Measurements from ENCODE around the gene TEKT3.
A peak's percentile ranks its signal among the peaks of the same experiment; 100 is the strongest.

The TEKT3 gene

GRCh38 chr17:15363702-15364101 lies 22.3 kb upstream of the TEKT3 start:
- Mint-ChIP-seq H3K27ac (no peak overlapping the region), H3K4me3 (no peak overlapping the region), H3K9me3 (no peaks in the 10 kb centered on the region), H3K4me1 (no peaks in the 10 kb centered on the region), H3K27me3 (no peaks in the 10 kb centered on the region), H3K36me3 (no peaks in the 10 kb centered on the region)
- no peak for ATAC-seq

- H3K36me3 Mint-ChIP-seq = no peaks in the 10 kb centered on the region
- H3K27ac Mint-ChIP-seq = no peak overlapping the region
- H3K27me3 Mint-ChIP-seq = no peaks in the 10 kb centered on the region
- no peak for ATAC-seq
- no peaks in the 10 kb centered on the region for H3K9me3 Mint-ChIP-seq
- H3K4me3 Mint-ChIP-seq = no peak overlapping the region
- H3K4me1 Mint-ChIP-seq = no peaks in the 10 kb centered on the region
These were observed 20.2 kb upstream of the TEKT3 start for GRCh38 chr17:15361592-15361991.

DNA sequence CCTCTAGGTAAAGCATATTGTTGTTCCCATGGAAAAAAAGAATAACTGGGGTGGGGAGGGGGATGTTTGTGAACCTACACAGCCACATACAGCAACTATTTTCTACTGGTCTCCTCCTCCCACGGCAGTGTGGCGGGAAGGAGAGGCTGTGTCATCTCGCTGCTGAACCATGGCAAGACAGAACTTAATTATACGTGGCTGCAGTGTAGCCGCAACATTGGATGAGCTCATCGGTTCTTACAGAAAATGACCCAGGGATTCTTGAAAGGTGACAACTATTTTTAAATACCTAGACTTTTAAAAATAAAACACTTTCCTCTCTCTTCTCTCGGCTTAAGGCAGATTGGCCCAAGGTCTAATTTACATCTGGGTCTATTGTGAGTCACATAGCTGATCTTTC lies 19.8 kb upstream of the TEKT3 start:
- Mint-ChIP-seq H3K4me3 (no peak overlapping the region), H3K9me3 (no peaks in the 10 kb centered on the region), H3K36me3 (no peaks in the 10 kb centered on the region), H3K27me3 (no peaks in the 10 kb centered on the region), H3K27ac (no peak overlapping the region), H3K4me1 (no peaks in the 10 kb centered on the region)
- ATAC-seq = no peak

DNA sequence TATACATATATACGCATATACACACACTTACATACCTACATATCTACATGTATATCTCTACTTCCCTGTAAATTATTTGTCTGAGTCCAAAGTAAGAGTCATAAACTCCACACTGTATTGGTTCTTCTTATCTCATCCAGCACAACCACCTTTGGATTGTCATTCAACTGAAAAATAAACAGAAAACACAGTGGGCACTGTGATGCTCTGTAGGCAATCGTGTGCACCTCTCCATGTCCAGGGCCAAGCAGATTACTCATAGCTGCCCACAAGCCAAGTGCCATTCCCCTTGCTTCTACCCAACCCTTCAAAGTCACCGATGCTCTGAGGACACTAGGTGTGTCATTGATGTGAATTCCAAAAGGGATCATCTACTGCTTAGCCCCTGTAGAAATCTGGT lies 12.9 kb upstream of the TEKT3 start:
- ATAC-seq = no peak
- Mint-ChIP-seq H3K4me1 (no peaks in the 10 kb centered on the region), H3K36me3 (no peaks in the 10 kb centered on the region), H3K27ac (no peak overlapping the region), H3K27me3 (peaks cover 27% of the 10 kb centered on the region), H3K4me3 (no peak overlapping the region), H3K9me3 (peaks cover 3% of the 10 kb centered on the region)

DNA sequence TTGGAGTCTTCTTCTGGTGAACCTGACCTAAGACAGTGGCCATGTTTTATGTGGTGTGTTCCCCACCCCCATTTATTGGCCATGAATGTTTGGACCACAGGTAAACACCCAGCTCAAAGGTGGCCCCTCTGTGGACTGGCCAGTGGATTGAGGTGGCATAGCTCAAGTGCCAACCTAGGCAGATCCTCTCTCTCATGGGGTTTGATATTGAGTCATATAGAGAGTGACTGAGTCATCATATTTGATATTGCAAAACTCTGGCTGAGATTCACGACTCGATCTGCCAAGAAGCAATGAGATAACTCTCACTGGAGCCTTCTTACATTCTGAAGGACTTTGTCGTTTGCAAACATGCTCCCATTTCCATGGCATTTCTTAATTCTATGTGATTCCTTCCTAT lies 10.5 kb upstream of the TEKT3 start:
- Mint-ChIP-seq H3K4me1 (no peaks in the 10 kb centered on the region), H3K36me3 (no peaks in the 10 kb centered on the region), H3K27me3 (peaks cover 42% of the 10 kb centered on the region), H3K4me3 (no peak overlapping the region), H3K27ac (no peak overlapping the region), H3K9me3 (peaks cover 3% of the 10 kb centered on the region)
- no peak for ATAC-seq

- H3K4me1 Mint-ChIP-seq = no peaks in the 10 kb centered on the region
- H3K4me3 Mint-ChIP-seq = no peak overlapping the region
- no peak overlapping the region for H3K27ac Mint-ChIP-seq
- peaks cover 3% of the 10 kb centered on the region for H3K9me3 Mint-ChIP-seq
- ATAC-seq = no peak
- H3K36me3 Mint-ChIP-seq = no peaks in the 10 kb centered on the region
- peaks cover 46% of the 10 kb centered on the region for H3K27me3 Mint-ChIP-seq
These were observed 10.1 kb upstream of the TEKT3 start for GRCh38 chr17:15351478-15351840.

DNA sequence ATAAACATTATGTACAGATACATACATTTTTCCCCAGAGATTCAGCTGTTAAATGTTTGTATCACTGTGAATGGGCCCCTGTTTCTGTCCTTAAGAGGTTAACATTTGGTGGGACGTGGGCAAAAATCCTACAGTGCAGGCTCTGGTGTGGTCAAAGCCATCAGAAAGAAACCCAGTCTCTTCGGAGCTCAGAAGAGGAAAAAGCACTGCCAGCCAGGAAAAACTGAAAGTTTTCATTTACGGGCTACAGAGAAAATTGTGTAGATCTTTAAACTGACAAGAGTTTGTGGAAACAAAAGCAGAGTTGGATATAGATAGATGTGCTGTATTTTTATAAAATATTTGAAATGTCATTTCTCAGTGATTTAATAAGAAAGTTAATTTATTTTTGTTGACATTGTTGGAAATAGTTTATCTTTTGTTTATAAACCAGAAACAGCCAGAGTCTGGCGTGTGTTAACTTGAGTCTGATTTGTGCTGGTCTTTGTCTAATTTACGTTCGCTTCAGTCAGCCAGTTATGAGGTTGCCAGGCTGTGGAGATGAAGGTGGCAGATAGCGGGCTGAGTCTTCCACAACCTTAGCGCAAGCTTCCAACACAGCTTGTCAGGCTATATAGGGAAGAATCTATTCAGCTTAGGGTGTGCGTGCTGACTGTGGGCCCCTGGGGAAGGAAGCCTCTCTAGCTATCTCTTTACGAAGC lies 9.5 kb upstream of the TEKT3 start:
- H3K27me3 Mint-ChIP-seq = peaks cover 47% of the 10 kb centered on the region

GRCh38 chr17:15349119-15349518 lies 7.7 kb upstream of the TEKT3 start:
- H3K27me3 Mint-ChIP-seq = peaks cover 52% of the 10 kb centered on the region
- no peaks in the 10 kb centered on the region for H3K9me3 Mint-ChIP-seq
- no peak overlapping the region for H3K27ac Mint-ChIP-seq
- no peak for ATAC-seq
- no peaks in the 10 kb centered on the region for H3K36me3 Mint-ChIP-seq
- H3K4me1 Mint-ChIP-seq = no peaks in the 10 kb centered on the region
- H3K4me3 Mint-ChIP-seq = no peak overlapping the region

More for the DNA sequence above, 9.5 kb upstream of the TEKT3 start:
- Mint-ChIP-seq H3K27ac (no peak overlapping the region), H3K4me3 (no peak overlapping the region), H3K9me3 (peaks cover 2% of the 10 kb centered on the region), H3K36me3 (no peaks in the 10 kb centered on the region), H3K4me1 (no peaks in the 10 kb centered on the region)
- no peak for ATAC-seq

DNA sequence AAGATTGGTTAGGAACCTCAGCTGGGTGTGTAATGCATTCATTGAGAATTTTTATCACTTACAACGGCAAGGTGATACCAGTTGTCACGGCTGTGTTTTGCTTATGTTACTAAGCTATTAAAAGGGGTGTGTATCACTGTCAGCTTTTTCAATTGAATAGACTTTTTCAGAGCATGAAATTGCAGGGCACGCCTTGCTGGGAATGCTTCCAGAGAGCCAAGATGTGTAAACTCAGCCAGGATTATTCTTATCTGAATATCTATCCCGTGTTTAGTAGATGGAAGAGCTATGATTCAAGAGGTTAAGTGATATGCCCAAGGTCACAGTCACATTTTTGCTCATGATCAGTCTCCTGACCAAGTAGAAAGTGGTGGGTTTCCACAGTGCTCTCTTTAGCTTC lies 6.6 kb upstream of the TEKT3 start:
- Mint-ChIP-seq H3K36me3 (no peaks in the 10 kb centered on the region), H3K27ac (no peak overlapping the region), H3K9me3 (no peaks in the 10 kb centered on the region), H3K4me1 (no peaks in the 10 kb centered on the region), H3K4me3 (no peak overlapping the region), H3K27me3 (peaks cover 59% of the 10 kb centered on the region)
- ATAC-seq = no peak

- no peak overlapping the region for H3K4me3 Mint-ChIP-seq
- no peak for ATAC-seq
- no peaks in the 10 kb centered on the region for H3K9me3 Mint-ChIP-seq
- H3K27ac Mint-ChIP-seq = no peak overlapping the region
- no peaks in the 10 kb centered on the region for H3K36me3 Mint-ChIP-seq
- H3K27me3 Mint-ChIP-seq = peaks cover 68% of the 10 kb centered on the region
- peaks cover 3% of the 10 kb centered on the region for H3K4me1 Mint-ChIP-seq
These were observed 4.7 kb upstream of the TEKT3 start for GRCh38 chr17:15346066-15346595.

DNA sequence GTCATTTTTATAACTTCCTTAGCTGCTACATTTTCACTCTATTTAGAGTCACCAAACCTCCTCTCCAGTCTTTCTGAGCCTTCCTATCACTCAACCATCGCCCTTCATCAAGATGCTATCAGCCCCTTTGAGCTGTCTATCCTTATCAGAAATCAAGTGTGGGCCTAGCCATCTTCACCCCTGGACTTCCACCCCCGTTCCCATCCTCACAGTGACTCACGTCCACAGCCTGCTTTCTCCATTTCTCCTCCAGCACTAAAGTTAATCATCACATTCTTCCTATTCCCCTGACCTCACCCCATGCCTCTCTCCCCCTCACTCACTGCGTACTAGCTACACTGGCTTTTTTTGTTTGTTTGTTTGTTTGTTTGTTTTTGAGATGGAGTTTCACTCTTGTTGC lies 2.4 kb upstream of the TEKT3 start:
- no peak for ATAC-seq
- H3K9me3 Mint-ChIP-seq = no peaks in the 10 kb centered on the region
- no peaks in the 10 kb centered on the region for H3K36me3 Mint-ChIP-seq
- H3K4me1 Mint-ChIP-seq = peaks cover 7% of the 10 kb centered on the region
- H3K27me3 Mint-ChIP-seq = peaks cover 74% of the 10 kb centered on the region
- H3K27ac Mint-ChIP-seq = no peak overlapping the region
- H3K4me3 Mint-ChIP-seq = no peak overlapping the region

- Mint-ChIP-seq H3K4me1 (peaks cover 7% of the 10 kb centered on the region), H3K4me3 (no peak overlapping the region), H3K9me3 (peaks cover 3% of the 10 kb centered on the region), H3K27me3 (peaks cover 70% of the 10 kb centered on the region), H3K36me3 (no peaks in the 10 kb centered on the region), H3K27ac (no peak overlapping the region)
- ATAC-seq = no peak
These were observed 1.1 kb upstream of the TEKT3 start for GRCh38 chr17:15342460-15342859.

GRCh38 chr17:15341966-15342365 lies 569 bp upstream of the TEKT3 start:
- Mint-ChIP-seq H3K4me3 (no peak overlapping the region), H3K4me1 (peaks cover 7% of the 10 kb centered on the region), H3K27me3 (peaks cover 65% of the 10 kb centered on the region), H3K36me3 (no peaks in the 10 kb centered on the region), H3K27ac (no peak overlapping the region), H3K9me3 (peaks cover 3% of the 10 kb centered on the region)
- no peak for ATAC-seq

DNA sequence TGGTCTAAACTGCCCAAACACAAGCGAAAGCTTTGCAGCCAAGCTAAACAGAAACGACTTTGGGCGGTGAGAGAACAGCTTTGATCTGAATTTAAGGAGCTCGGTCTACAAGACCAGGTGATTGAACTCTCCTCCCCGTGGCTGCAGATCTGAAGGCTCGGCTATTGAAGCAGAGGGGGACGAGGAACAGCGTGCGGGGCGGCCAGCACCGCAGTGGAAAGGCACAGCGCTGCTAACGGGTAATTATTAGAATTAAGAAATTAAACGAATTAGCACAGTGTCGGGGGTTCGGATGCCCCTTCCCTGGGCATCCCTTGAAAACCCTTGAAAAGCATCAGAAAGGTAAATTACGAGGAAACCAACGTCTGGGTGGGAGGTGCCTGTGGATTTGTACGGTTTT lies 431 bp downstream of the TEKT3 start:
- Mint-ChIP-seq H3K4me1 (peaks cover 7% of the 10 kb centered on the region), H3K27me3 (peaks cover 59% of the 10 kb centered on the region), H3K36me3 (no peaks in the 10 kb centered on the region), H3K27ac (no peak overlapping the region), H3K9me3 (peaks cover 5% of the 10 kb centered on the region), H3K4me3 (peak overlapping the region; percentile 57)
- ATAC-seq = no peak

DNA sequence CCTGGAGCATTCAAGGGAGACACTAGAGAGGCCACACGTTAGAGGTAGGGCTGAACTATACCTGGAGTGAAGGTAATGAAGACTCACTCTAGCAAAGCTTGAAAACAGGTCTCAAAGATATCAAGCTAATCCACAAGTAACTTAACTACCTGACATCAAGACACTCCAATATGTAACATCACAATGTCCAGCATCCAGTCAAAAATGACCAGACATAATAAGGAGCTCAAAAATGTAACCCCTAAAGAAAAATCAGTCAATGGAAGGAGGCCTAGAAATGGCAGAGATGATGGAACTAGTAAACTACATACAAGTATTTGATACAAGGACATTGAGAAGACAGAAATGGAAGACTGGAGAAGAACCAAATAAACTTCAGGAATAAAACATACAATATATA lies 6.0 kb downstream of the TEKT3 start:
- peaks cover 20% of the 10 kb centered on the region for H3K9me3 Mint-ChIP-seq
- peaks cover 19% of the 10 kb centered on the region for H3K27me3 Mint-ChIP-seq
- no peak for ATAC-seq
- H3K27ac Mint-ChIP-seq = no peak overlapping the region
- H3K36me3 Mint-ChIP-seq = no peaks in the 10 kb centered on the region
- no peaks in the 10 kb centered on the region for H3K4me1 Mint-ChIP-seq
- H3K4me3 Mint-ChIP-seq = no peak overlapping the region

- Mint-ChIP-seq H3K9me3 (peaks cover 20% of the 10 kb centered on the region), H3K27me3 (peaks cover 12% of the 10 kb centered on the region), H3K4me1 (no peaks in the 10 kb centered on the region), H3K36me3 (no peaks in the 10 kb centered on the region), H3K27ac (no peak overlapping the region), H3K4me3 (no peak overlapping the region)
- ATAC-seq = no peak
These were observed 7.1 kb downstream of the TEKT3 start for GRCh38 chr17:15334266-15334665.
